ENCODE results near the gene TDRD1. TPM values are rescaled to one million over a fixed set of nuclear protein-coding genes. Genes with fewer than 3 reads are reported as not detected.

Gene TDRD1
- total RNA-seq, 4 donors from 2014 or later: 0.10 TPM; not detected in 3

- in situ Hi-C loops (cut with MboI; ENCODE audit: low sequenced_read_pairs in 4 of 4) (no loop called here), intact Hi-C loops (cut with DNase I; ENCODE audit: low total_unique reads) (loop anchor here (5.0 kb wide), 1 partner anchor 102 kb away; the partner anchor contains the start of gene CCDC186)
- ATAC-seq: no peak
These were observed 94.8 kb downstream of the TDRD1 start for GRCh38 chr10:114273910-114274309.

DNA sequence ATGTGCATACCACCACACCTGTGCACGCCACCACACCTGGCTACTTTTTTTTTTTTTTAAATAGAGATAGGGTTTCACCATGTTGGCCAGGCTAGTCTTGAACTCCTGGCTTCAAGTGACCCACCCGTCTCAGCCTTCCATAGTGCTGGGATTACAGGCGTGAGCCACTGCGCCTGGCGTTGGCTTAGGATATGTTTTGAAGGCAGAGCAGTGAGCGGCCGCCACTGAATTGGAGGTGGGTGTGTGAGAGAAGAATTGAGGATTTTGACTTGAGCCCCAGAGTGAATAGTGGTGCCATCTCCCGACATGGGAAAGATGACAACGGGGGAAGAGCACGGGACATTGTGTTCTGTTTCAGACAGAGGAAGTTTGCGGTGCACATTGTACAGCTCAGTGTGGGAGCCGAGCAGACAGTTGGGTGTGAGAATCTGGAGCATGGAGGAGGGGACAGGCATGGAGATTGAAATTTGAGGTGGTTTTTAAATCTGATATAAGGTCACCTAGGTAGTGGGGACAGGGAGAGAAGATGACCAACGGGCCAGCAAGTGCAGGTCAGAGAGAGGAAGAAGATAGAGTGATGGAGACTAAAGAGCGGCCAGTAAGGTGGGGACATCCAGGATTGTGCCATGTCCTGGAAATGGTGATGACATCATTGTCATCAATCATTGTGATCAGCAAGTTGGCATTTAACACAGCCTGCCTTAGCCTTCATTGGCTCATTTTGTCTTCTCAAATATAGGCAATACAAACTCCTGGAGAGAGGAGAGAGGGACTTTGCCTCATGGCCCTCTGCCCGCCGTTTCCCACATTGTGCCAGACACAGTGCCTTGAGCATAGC, 95.7 kb downstream of the TDRD1 start:
- intact Hi-C loops (cut with DNase I; ENCODE audit: low total_unique reads): loop anchor here (5.0 kb wide), 1 partner anchor 103 kb away; the partner anchor contains the start of gene CCDC186
- Histone ChIP-seq H3K4me3 (no peak overlapping the region), H3K36me3 (no peaks in the 10 kb centered on the region), H3K27me3 (no peaks in the 10 kb centered on the region), H3K4me1 (peaks cover 14 to 18% of the 10 kb centered on the region in 2 donors), H3K9me3 (no peaks in the 10 kb centered on the region), H3K27ac (no peak overlapping the region)
- no peak for DNase-seq
- in situ Hi-C loops (cut with MboI; ENCODE audit: low sequenced_read_pairs in 4 of 4): no loop called here
- no peak for ATAC-seq
- TF ChIP-seq POLR2A (IDR thresholded peaks at IDR 0.05): no peak
- TF ChIP-seq, protein P1, sequence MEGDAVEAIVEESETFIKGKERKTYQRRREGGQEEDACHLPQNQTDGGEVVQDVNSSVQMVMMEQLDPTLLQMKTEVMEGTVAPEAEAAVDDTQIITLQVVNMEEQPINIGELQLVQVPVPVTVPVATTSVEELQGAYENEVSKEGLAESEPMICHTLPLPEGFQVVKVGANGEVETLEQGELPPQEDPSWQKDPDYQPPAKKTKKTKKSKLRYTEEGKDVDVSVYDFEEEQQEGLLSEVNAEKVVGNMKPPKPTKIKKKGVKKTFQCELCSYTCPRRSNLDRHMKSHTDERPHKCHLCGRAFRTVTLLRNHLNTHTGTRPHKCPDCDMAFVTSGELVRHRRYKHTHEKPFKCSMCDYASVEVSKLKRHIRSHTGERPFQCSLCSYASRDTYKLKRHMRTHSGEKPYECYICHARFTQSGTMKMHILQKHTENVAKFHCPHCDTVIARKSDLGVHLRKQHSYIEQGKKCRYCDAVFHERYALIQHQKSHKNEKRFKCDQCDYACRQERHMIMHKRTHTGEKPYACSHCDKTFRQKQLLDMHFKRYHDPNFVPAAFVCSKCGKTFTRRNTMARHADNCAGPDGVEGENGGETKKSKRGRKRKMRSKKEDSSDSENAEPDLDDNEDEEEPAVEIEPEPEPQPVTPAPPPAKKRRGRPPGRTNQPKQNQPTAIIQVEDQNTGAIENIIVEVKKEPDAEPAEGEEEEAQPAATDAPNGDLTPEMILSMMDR (IDR thresholded peaks at IDR 0.05 in 4 of 5, conservative IDR thresholded peaks at IDR 0.05 in 1 of 5): no peak

More at GRCh38 chr10:114273910-114274309, 94.8 kb downstream of the TDRD1 start:
- no peaks in the 10 kb centered on the region for H3K9me3 ChIP-seq
- TF ChIP-seq, protein P1 (IDR thresholded peaks at IDR 0.05 in 4 of 5, conservative IDR thresholded peaks at IDR 0.05 in 1 of 5): no peak
- TF ChIP-seq POLR2A (IDR thresholded peaks at IDR 0.05): no peak
- no peak overlapping the region for H3K27ac ChIP-seq
- no peak for DNase-seq
- H3K4me1 ChIP-seq: peaks cover 14 to 22% of the 10 kb centered on the region in 2 donors
- H3K4me3 ChIP-seq: no peak overlapping the region
- H3K36me3 ChIP-seq: no peaks in the 10 kb centered on the region
- no peaks in the 10 kb centered on the region for H3K27me3 ChIP-seq

DNA sequence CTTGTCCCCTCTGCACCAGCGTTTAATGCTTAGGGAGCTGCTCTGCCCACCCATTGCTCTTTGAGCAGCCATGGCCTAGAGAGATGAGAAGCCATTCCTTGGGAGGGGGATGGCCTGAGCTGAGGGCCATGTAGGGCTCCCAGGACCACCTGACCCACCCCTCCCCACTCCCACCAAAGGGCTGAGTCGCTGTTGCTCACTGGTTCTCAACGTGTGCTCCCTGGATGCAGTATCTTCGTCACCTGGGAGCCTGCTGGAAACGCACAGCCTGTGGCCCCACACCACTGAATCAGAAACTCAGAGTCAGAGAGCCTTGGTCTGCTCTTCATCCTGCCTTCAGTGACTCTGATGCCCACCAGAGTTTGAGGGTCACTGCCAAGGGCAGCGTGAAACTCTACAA, 96.9 kb downstream of the TDRD1 start:
- ATAC-seq (no peak), DNase-seq (no peak)
- Histone ChIP-seq H3K27ac (no peak overlapping the region), H3K4me3 (no peak overlapping the region), H3K9me3 (no peaks in the 10 kb centered on the region), H3K27me3 (no peaks in the 10 kb centered on the region), H3K36me3 (no peaks in the 10 kb centered on the region), H3K4me1 (peaks cover 6% of the 10 kb centered on the region in 2 donors)
- TF ChIP-seq, protein P1 (IDR thresholded peaks at IDR 0.05 in 4 of 5, conservative IDR thresholded peaks at IDR 0.05 in 1 of 5): no peak
- TF ChIP-seq POLR2A (IDR thresholded peaks at IDR 0.05): no peak
- intact Hi-C loops (cut with DNase I; ENCODE audit: low total_unique reads) (no loop called here), in situ Hi-C loops (cut with MboI; ENCODE audit: low sequenced_read_pairs in 4 of 4) (no loop called here)

DNA sequence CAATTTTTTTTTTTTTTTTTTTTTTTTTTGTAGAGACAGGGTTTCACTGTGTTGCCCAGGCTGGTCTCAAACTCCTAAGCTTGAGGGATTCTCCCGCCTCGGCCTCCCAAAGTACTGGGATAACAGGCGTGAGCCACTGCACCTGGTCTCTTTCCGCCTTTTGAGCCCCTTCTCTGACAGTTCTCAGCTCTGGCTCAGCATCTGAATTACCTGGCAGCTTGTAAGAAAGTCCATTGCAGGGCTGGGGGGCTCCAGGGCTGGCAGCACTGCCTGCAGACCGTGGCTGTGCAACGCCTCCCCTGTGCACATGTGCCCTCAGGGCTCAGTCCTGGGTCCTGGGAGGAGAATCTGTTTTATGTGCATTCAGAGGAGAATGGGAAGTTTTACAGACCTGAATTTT, 97.5 kb downstream of the TDRD1 start:
- Histone ChIP-seq H3K27ac (no peak overlapping the region), H3K9me3 (no peaks in the 10 kb centered on the region), H3K4me3 (no peak overlapping the region), H3K36me3 (no peaks in the 10 kb centered on the region), H3K27me3 (no peaks in the 10 kb centered on the region), H3K4me1 (peaks cover 0 to under 1% of the 10 kb centered on the region in 2 donors)
- DNase-seq: no peak
- TF ChIP-seq, protein P1 (IDR thresholded peaks at IDR 0.05 in 4 of 5, conservative IDR thresholded peaks at IDR 0.05 in 1 of 5): no peak
- TF ChIP-seq POLR2A (IDR thresholded peaks at IDR 0.05): no peak
- intact Hi-C loops (cut with DNase I; ENCODE audit: low total_unique reads) (no loop called here), in situ Hi-C loops (cut with MboI; ENCODE audit: low sequenced_read_pairs in 4 of 4) (no loop called here)
- no peak for ATAC-seq

All from gastrocnemius medialis (tissue), 4 donors.